ENCODE data around the gene PREP. TPM values are rescaled to one million over a fixed set of nuclear protein-coding genes. Genes with fewer than 3 reads are reported as not detected.

The PREP gene
- total RNA-seq, 1 experiment from 2014 or later = 12.2 TPM

DNA sequence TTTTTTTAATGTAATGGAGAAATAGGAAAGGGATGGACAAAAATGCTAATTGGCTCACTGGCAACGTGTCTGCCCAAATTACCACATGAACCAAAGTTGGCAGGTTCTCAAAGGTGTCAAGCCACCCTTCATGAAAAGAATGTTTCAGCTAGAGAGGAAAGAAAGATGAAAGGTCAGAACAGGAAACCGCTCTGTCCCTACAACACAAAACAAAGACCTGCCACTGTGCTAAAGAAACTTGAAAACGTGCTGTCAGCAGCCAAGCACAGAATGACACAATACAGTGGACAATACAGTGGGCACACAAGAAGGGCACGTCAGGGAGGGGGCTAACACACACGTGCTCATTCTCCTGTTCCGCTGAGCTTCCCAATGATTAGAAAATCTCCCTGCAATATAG, 4.9 kb downstream of the PREP start:
- no peak for DNase-seq (ENCODE audit: low spot score)

DNA sequence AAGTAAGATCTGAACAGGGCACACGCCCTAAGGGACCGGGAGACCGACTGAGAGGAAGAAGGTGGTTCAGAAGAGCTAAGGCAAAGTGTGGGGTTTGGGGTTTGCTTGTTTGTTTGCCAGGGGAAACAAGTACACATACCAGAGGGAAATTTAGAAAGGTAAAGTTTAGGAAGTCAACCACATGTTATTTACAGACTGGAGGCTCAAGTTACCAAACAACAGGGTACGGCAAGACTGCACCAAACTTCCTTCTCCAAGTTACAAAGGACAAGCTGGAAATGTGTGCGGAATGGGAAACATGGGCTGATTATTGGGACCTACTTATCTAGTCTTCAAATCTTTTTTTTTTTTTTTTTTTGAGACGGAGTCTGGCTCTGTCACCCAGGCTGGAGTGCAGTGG, 11.2 kb downstream of the PREP start:
- no peak for DNase-seq (ENCODE audit: low spot score)

DNA sequence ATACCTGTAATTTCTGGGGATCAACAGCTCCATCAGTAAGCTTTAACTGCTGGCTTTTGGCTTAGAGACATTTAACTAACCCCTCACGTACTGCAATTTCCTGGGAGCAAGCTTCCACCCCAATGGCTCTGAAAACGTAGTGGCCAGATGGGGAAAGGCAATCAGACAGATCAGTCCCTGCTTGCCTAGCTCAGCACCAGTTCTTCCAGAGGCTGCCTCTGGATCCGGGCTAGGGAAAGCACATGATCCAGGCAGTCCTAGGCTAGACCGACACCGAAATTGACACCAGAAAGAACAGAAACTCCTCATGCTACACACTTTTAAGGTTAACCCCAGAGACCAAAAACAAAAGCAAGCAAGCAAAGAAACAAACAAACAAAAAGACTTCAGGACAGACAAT, 13.3 kb downstream of the PREP start:
- no peak for DNase-seq (ENCODE audit: low spot score)

DNA sequence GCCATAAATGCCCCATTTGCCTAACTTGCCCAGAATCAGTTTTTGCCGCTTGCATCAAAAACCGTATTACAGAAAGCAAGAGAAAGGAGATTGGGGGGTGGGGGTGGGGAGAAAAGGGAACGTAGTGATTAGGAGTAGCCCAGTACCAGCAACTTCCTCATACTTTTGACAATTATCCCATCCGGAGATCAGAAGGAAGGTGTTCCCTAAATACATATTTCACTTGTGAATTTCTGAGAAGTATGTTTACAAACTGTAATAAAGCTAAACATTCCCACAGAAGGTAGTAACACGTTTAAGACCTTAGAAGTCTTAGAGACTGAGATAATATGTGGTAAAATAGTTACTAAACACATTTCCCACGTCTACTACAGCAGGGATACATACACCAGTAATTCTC, 14.5 kb downstream of the PREP start:
- no peak for DNase-seq (ENCODE audit: low spot score)

DNA sequence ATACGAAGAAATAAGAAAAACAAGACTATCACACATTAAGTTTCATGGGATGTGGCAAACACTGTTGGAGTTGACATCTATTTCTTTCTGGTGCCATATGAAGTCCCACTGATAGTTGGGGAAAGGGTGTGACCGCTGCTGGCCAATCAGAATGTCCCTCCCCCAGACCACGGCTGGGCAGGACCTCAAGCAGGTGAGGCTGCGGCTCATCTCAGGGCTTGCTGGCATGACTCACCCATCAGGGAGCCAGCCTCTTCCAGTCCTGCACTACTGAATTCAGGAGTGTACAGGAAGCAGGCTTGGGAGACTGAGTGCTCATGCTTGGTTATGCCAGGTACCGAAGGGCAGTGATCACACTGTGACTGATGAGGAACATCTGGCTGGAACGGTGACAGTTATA, 18.9 kb downstream of the PREP start:
- DNase-seq (ENCODE audit: low spot score) = no peak

DNA sequence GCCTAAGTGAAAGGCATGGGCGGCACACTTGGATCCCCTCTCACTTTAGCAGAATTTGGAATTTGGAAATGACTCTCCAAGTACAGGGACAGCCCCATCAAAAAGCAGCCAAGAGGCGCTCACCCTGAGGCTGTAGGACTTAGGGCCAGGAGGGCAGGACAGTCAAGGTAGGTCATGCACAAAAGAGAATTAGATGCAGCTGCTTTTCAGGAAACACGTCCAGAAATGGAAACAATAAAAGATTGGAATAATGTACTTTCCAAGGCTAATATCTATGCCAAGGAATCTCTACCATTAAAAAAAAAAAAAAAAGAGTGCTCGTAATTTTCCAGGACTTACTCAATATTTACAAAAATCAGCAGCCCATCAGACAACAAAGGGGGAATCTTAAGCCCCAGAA, 19.9 kb downstream of the PREP start:
- DNase-seq (ENCODE audit: low spot score) = no peak

DNA sequence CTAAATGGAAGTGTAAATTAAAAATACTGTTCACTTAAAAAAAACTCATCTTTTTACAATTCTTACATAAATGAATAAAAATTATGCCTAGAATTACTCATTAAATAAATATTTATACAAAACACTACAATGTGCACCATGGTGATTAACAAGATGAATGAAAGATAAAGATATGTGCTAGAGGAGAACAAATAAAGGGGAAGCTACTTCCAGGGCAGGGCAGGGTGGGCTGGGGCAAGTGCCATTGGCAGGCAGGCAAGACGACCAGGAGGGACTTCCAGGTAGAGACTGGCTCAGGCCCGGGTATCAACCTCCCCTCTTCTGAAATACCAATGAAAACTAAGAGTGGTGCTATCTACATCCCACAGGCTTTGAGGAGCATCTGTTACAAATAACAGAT, 20.4 kb downstream of the PREP start:
- DNase-seq (ENCODE audit: low spot score) = no peak

DNA sequence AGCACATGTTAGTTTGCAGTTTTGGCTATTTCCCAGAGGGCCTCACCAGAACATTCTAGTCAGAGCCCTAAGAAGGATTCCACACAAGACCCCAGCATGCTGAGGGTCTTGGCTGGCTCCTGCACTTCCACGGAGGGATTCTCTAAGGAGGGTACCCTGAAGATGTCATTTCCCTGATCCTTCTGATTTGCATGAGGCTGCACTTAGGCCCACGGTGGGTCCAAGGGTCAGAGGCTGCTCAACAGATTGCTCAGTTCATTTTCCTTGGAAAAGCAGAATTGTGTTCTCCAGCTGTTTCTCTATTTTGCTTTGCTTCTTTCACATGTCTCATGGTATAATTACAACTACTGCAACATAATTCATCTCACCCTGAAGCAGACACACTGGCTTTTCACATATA, 22.2 kb downstream of the PREP start:
- DNase-seq (ENCODE audit: low spot score) = no peak

DNA sequence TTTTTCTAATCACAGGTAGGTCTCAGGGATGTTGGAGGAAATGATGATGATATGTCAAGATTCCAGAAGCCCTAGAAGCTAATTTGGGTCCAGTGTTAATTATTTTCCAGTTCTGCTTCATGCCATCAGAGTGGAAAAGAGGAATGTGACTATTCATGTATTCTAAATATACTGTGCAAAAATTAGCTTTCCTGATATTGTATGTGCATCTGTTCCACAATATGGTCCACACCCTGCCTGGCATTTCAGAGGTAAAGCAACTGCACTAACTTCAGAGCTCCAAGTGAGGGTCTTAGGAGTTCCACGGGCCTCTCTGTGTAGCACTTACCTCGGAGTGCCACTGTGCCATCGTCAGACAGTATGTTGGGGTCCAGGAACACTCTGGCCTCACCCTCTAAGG, 27.1 kb downstream of the PREP start:
- no peak for DNase-seq (ENCODE audit: low spot score)

DNA sequence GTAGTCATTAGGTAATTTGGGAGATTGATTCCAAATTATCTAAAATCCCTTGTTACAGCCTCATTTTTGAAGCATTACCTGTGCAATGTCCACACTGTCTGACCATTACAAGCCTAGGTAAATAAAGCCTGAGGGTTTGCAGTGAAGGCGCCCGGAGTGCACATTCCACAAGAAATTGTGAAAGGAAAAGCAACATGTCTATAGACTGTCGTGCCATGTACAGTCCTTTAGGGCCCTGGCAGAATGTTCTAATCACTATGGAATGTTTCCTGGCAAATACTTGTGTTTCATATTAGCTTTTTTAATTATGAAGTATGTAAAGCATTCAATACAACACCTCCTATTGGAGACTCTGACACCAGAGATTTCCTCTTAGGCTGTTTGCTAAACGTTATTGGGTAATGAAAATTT, 28.9 kb downstream of the PREP start:
- no peak for DNase-seq (ENCODE audit: low spot score)

DNA sequence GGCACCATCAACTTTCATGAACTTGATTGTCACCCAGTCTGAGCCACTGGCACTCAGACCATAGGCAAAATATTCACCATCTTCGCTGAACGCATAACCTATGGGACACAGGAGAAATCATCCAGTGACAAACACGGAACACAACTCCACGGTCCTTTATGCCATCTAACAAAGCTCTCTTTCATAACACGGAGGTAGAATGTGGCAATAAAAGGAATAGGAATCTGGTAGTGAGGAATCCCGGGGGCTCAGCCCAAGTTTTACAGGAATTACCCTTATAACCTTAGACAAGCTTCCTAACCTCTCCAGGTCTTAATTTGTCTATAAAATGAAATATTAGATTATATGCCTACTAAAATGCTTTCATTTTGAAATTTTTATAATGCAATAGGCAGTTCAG, 29.4 kb downstream of the PREP start:
- DNase-seq (ENCODE audit: low spot score) = no peak

DNA sequence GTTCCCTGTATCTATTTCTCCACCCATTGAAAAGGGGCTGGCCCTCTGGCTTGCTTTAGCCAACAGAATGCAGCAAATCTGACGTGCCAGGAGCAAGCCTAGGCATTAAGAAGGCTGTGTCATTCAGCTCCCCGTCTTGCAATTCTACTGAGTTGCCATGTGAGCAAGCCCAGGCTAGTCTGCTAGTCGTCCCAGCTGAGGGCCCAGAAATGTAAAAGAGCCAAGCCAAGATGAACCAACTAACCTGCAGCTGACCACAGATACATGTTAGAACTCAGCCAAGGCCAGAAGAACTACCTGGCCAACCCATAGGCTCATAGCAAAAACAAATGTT, 30.1 kb downstream of the PREP start:
- no peak for DNase-seq (ENCODE audit: low spot score)

DNA sequence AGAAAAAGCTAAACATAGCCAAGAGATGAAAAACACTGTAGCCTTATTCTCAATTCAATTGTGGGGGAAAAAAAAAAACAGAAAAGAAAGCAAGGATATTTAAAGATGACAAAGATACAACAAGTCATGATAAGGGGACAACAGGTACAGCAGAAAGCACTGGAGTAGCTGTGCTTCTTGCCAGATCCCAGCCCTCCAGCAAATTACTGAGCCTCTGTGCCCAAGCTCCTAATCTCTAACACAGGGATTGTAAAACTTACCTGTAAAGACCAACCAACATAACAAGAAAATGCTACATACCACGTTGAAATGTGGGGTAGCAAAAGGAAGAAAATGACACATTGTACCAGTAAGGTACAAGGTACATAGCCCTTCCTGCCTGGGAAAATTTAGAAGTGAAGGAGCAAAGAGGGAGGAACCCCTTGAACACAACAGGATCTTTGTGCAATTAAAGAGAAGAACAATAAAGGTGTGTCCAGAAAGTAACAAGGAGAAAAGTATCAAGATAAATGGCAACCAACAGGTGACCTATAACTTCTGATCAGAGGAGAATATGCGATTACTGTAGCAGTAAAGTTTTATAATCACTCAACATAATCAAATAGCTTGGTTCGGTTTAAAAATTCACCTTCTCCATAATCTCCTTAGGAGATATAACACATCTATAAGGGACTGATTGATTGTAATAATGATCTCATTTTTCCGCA, 30.6 kb downstream of the PREP start:
- no peak for DNase-seq (ENCODE audit: low spot score)

DNA sequence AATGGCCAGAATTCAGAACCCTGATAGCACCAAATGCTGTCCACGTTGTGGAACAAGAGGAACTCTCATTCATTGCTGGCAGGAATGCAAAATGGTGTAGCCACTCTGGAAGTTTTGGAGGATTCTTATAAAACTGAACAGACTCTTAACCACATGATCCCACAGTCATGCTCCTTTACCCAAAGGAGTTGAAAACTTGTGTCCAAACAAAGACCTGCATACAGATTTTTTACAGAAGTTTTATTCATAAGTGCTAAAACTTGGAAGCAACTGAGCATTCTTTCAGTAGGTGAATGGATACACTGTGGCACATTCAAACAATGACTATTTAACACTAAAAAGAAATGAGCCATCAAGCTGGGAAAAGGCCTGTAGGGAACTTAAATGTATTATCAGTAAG, 32.5 kb downstream of the PREP start:
- no peak for DNase-seq (ENCODE audit: low spot score)

DNA sequence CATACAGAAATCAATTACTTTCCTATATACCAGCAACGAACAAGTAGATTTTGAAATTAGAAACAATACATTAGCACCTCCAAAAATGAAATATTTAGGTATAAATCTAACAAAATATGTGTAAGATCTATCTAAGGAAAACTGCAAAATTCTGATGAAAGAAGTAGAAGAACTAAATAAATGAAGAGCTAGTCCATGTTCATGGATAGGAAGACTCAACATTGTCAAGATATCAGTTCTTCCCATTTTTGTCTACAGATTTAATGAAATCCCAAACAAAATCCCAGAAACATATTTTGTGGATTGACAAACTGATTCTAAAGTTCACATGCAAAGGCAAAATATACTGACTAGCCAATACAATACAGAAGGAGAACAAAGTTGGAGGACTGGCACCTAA, 33.7 kb downstream of the PREP start:
- DNase-seq (ENCODE audit: low spot score) = no peak

DNA sequence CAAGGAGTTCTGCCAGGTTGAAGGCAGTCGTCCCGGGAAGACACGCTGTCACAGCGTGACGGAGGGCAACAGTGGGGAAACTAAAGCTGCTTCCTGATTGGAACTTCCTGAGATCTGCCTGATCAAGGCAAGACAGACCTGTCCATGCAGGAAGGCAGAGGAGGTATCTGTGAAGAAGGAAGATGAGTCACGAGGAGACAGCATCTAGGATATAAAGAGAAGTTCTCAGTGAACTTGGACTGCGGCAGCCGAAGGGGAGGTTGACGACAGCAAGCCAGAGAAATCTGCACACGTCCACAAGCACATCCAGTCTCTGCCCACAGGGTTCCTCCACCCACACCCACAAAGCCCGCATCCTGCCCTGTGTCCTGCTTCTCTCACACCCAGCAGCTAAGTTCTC, 38.6 kb downstream of the PREP start:
- no peak for DNase-seq (ENCODE audit: low spot score)

DNA sequence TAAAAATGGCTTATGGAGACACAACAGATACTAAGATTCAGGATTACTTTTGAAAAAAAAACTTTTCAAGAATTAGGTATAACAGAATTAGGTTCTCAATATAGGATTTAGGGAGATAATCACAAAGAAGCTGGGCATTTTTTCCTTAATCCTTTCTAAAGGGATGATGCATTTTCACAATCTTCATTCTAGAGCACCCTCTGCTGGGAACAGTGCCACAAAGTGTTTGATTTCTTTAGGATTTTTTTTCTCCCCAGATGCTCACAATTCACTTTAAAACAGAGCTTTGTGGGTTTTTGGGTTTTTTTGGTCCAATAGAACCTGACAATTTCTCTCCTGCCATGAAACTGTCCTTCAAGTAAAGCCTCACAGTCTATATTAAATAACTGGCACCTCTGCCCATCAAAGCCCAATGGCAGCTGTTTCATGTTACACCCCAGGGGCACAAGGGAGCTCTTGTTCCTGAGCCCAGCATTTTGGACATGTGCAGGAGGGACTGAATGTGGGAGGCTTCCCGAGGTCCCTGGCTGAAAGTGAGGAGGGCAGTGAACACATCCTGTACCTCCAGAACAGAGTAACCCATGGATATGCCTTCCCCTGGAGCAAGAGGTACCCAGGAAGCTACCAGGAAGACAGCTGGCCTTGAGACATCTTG, 39.7 kb downstream of the PREP start:
- DNase-seq (ENCODE audit: low spot score) = no peak

DNA sequence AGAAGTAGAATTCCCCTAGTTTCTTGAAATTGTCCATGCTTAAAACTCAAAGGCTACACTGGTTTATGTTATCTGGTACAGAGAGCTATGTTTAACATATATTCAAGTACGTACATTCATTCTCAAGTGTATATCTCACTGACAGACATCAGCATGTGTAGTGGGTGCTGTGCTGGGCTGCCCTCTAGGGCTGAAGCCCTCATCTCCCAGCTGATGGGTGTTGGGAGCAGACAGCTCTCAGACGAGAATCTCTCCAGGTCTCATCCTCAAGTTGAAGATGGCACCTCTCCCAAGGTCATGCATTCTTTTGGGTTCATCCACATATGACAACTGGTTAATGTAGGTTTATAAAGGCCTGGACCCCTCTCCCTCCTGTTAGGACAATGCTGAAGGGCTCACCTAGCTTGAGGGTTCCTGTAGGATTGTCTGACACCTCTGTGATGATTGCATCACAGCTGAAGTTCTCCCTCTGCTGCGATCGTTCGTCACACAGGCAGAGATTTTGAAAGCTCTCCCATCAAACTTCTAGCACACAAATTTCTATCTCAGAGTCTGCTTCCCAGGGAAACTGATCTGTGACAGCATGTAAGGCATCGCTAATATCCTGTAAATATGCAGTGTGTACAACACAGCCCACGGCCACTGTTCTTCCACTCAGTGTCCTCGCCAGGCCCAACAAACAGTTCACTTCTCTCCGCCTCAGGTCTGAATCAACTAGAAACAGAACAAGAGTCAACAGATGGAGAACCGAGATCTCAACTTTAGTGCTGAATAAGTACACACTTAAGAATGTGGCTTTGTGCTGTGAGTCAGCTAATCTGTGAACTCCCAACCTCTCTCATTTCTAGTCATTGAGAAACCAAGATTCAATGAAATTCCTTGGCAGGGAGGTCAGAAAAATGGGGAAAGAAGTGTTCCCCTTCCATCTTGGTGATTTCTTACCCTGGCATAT, 43.2 kb downstream of the PREP start:
- peak; percentile 30 for DNase-seq (ENCODE audit: low spot score)

DNA sequence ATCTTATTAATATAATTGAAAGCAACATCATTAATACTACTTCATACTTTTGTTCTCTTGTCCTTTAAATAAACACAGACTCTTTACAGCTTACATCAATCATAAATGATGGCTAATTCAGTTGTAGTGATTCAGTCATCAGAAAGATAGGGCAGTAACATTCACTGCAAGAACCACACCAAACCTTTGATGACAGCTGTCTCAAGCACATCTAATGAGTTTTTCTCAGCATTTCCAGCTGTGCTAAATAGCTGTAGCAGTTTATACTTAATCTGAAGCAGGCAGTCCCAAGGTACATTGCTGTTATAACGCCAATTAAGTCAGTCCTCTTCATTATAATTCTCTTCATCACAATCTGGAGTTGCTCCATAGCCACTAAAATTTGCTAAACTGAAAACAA, 45.7 kb downstream of the PREP start:
- no peak for DNase-seq (ENCODE audit: low spot score)

DNA sequence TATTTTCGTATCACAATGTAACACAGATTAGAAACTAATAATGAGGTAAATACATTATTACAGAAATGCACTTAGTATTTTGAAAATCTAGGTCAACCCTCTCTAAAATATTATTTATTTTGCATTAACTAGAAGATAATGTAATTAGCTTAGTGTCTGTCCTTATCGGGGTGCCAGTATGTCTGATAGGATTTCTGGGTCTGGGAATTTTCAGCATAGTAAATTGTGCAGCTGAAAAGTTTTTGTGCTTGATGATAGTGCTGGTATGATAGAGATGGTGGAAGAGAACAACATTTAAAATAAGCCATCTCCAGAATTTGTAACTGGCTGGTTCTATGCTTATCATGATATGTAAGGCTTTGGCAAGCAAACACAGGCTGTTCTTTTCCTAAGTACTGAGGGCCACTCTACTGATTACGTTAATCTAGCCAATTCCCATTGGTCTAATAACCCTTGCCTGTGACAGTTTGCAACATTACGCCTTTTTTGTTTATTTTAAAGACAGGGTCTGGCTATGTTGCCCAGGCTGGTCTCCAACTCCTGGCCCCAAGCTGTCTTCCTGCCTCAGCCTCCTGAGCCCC, 50.8 kb downstream of the PREP start:
- DNase-seq (ENCODE audit: low spot score) = no peak

DNA sequence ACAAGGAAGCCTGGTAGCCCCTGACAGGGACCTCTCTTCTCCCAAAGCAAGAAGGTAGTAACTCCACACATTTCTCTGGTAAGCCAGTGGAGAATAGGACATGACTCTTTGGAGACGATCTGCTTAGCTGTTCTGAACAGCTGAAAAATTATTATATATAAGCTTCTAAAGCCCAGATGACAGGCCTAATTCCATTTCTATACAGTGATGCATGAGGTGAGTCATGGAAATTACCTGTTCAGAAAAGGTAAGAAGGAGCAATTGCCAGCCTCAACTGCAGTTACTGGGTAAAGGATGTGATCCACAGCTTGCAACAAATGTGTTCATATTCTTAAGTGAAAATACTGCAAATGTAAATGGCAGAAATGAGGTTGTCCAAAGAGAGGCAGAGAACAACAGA, 54.0 kb downstream of the PREP start:
- DNase-seq (ENCODE audit: low spot score) = no peak

DNA sequence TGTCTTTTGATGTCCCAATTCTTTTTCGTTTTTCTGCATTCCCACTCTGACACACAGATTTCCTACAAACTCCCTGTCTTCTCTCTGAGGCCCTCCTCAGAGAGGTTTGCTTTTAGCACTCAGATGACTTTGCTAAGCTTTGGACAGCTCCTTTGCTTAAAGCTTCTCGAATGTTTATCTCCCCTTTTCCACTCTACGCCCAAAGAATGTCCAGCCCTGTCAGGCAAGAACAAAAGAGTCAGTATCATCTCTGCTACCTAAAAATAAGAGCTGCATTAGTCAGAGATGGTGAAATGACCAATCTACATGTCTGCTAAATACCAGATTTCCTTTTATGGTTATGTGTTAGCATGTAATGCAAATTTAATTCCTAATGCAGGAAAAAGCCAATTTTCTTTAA, 56.8 kb downstream of the PREP start:
- DNase-seq (ENCODE audit: low spot score) = no peak

DNA sequence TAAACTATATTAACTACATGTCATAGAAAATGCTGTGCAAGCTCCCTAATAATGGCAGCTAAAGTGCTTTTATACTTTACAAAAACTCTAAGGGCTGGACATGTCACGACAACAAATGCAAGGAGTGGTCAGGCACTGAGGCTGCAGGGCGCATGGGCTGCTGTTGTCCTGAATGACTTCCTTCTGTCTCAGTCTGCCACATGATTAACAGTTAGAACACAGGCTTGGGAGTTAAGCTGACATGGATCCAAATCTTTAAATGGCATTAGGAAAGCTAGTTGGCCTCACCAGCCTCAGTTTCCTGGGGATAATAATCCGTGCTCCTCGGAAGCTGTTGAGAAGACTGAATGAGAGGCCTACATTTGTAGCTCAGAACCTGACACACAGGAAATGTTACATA, 57.4 kb downstream of the PREP start:
- DNase-seq (ENCODE audit: low spot score) = no peak

Measured in H4 (cell line).